Smooth muscle cell (in vitro differentiated cells): ENCODE results near the gene ANLN. TPM values are rescaled to one million over a fixed set of nuclear protein-coding genes. Genes with fewer than 3 reads are reported as not detected.

Experiments used
- DNase-seq: peaks from one replicate; lab custom pipeline; 2025; ENCODE audit not compliant: unreplicated experiment; lab: John Stamatoyannopoulos, UW
- H2AFZ ChIP-seq: fragments of 200-600 bp; sonication (generic); 2 replicates; pipeline ENCODE4 v1.6.0; 2016; ENCODE audit warnings: antibody characterized with exemption, low read depth, mild to moderate bottlenecking
- H3F3A ChIP-seq: fragments of 200-600 bp; sonication (generic); 2 replicates; pipeline ENCODE4 v1.6.0; 2017; ENCODE audit warnings: antibody characterized with exemption, low read depth
- H3K27ac ChIP-seq: fragments of 200-600 bp; sonication (generic); 2 replicates; pipeline ENCODE4 v1.5.1; 2016; ENCODE audit warnings: low read depth, mild to moderate bottlenecking
- H3K27me3 ChIP-seq: fragments of 200-600 bp; sonication (generic); 2 replicates; pipeline ENCODE4 v1.6.1; 2016; ENCODE audit warnings: low read depth, mild to moderate bottlenecking
- H3K36me3 ChIP-seq: fragments of 200-600 bp; sonication (generic); 2 replicates; pipeline ENCODE4 v1.5.1; 2016; ENCODE audit warnings: low read depth
- H3K4me1 ChIP-seq: fragments of 200-600 bp; sonication (generic); 2 replicates; pipeline ENCODE4 v1.5.1; 2016; ENCODE audit warnings: low read depth
- H3K4me2 ChIP-seq: fragments of 200-600 bp; sonication (generic); 2 replicates; pipeline ENCODE4 v1.6.0; 2016; ENCODE audit warnings: mild to moderate bottlenecking
- H3K4me3 ChIP-seq: fragments of 200-600 bp; sonication (generic); 2 replicates; pipeline ENCODE4 v1.5.1; 2016; ENCODE audit warnings: mild to moderate bottlenecking
- H3K79me2 ChIP-seq: fragments of 200-600 bp; sonication (generic); 2 replicates; pipeline ENCODE4 v1.6.0; 2016; ENCODE audit warnings: low read depth, mild to moderate bottlenecking
- H3K9ac ChIP-seq: fragments of 200-600 bp; sonication (generic); 2 replicates; pipeline ENCODE4 v1.6.0; 2016; ENCODE audit warnings: low read depth
- H3K9me3 ChIP-seq: fragments of 200-600 bp; sonication (generic); replicated peaks from 2 replicates; pipeline ENCODE4 v1.5.1; 2016; ENCODE audit warnings: low read depth
- H4K20me1 ChIP-seq: fragments of 200-600 bp; sonication (generic); 2 replicates; pipeline ENCODE4 v1.6.0; 2016; ENCODE audit warnings: low read depth
- CTCF ChIP-seq: fragments of 200-600 bp; sonication (generic); IDR thresholded peaks from 2 replicates; pipeline ENCODE4 v1.5.1; 2017; ENCODE audit warnings: borderline replicate concordance, mild to moderate bottlenecking, antibody characterized with exemption; ENCODE audit not compliant: insufficient read depth, poor library complexity, severe bottlenecking
- WGBS: methylation state at CpG from one replicate; pipeline ENCODE4 v1.1.7; 2016; ENCODE audit warnings: low lambda C conversion rate; 5-methylcytosine and 5-hydroxymethylcytosine counted together
- polyA plus RNA-seq: library from polyadenylated mRNA; unstranded; fragments of >200 nt; fragmentation: Nextera tagmentation; extraction: Ambion mirVana; gene quantifications from 2 replicates; pipeline ENCODE4 v1.2.1, GENCODE V29; 2016
- total RNA-seq: library from RNA; depleted of rRNA; stranded (reverse); fragments of >200 nt; gene quantifications from 2 replicates; pipeline ENCODE4 v1.2.3, GENCODE V29; 2014

Gene ANLN
- total and polyA plus RNA-seq, 2 experiments from 2014 or later = 9.0 to 28.7 TPM

GRCh38 chr7:36406156-36406555 is 16.5 kb downstream of the ANLN start:
- no peak overlapping the region for H3K9ac ChIP-seq
- no peaks in the 10 kb centered on the region for H3K27me3 ChIP-seq
- no peak overlapping the region for H3K27ac ChIP-seq
- DNase-seq = no peak
- H2AFZ ChIP-seq = no peak overlapping the region
- H3K4me1 ChIP-seq = no peaks in the 10 kb centered on the region
- H4K20me1 ChIP-seq = no peaks in the 10 kb centered on the region
- WGBS = 90% methylated on average over 5 of the region's 5 CpGs
- no peak overlapping the region for H3K4me3 ChIP-seq
- H3K4me2 ChIP-seq = no peak overlapping the region
- H3K36me3 ChIP-seq = no peaks in the 10 kb centered on the region
- H3K9me3 ChIP-seq = no peaks in the 10 kb centered on the region
- no peak for TF ChIP-seq CTCF
- no peaks in the 10 kb centered on the region for H3F3A ChIP-seq
- H3K79me2 ChIP-seq = no peaks in the 10 kb centered on the region

- H3K4me3 ChIP-seq = no peak overlapping the region
- no peaks in the 10 kb centered on the region for H3K36me3 ChIP-seq
- no peak overlapping the region for H3K27ac ChIP-seq
- H3K4me1 ChIP-seq = no peaks in the 10 kb centered on the region
- H4K20me1 ChIP-seq = no peaks in the 10 kb centered on the region
- WGBS = 97% methylated on average over 8 of the region's 8 CpGs
- no peak overlapping the region for H3K4me2 ChIP-seq
- DNase-seq = no peak
- H2AFZ ChIP-seq = no peak overlapping the region
- H3K79me2 ChIP-seq = no peaks in the 10 kb centered on the region
- H3K9me3 ChIP-seq = no peaks in the 10 kb centered on the region
- TF ChIP-seq CTCF = no peak
- H3K27me3 ChIP-seq = no peaks in the 10 kb centered on the region
- no peak overlapping the region for H3K9ac ChIP-seq
- no peaks in the 10 kb centered on the region for H3F3A ChIP-seq
Measured at GRCh38 chr7:36407636-36408550, 18.2 kb downstream of the ANLN start.

GRCh38 chr7:36408589-36408988 is 18.9 kb downstream of the ANLN start:
- H3K4me3 ChIP-seq = no peak overlapping the region
- H3K27me3 ChIP-seq = no peaks in the 10 kb centered on the region
- no peaks in the 10 kb centered on the region for H3F3A ChIP-seq
- H3K9ac ChIP-seq = no peak overlapping the region
- H2AFZ ChIP-seq = no peak overlapping the region
- no peaks in the 10 kb centered on the region for H3K9me3 ChIP-seq
- no peaks in the 10 kb centered on the region for H3K4me1 ChIP-seq
- H3K4me2 ChIP-seq = no peak overlapping the region
- no peak overlapping the region for H3K27ac ChIP-seq
- no peaks in the 10 kb centered on the region for H3K36me3 ChIP-seq
- H4K20me1 ChIP-seq = no peaks in the 10 kb centered on the region
- WGBS = 89% methylated on average over 2 of the region's 2 CpGs
- DNase-seq = no peak
- no peak for TF ChIP-seq CTCF
- H3K79me2 ChIP-seq = no peaks in the 10 kb centered on the region

- Histone ChIP-seq H4K20me1 (no peaks in the 10 kb centered on the region), H3K27me3 (no peaks in the 10 kb centered on the region), H3K4me2 (no peak overlapping the region), H2AFZ (no peak overlapping the region), H3K4me1 (no peaks in the 10 kb centered on the region), H3K4me3 (no peak overlapping the region), H3K27ac (no peak overlapping the region), H3K36me3 (no peaks in the 10 kb centered on the region), H3K9me3 (no peaks in the 10 kb centered on the region), H3F3A (no peaks in the 10 kb centered on the region), H3K9ac (no peak overlapping the region), H3K79me2 (no peaks in the 10 kb centered on the region)
- DNase-seq = no peak
- 94% methylated on average over 1 of the region's 1 CpG for WGBS
- TF ChIP-seq CTCF = no peak
Measured at GRCh38 chr7:36409180-36409579, 19.5 kb downstream of the ANLN start.
